Neural progenitor cell (in vitro differentiated cells): Measurements from ENCODE around the gene NOLC1.

Experiments used
- CTCF ChIP-seq: fragments of 200-600 bp; sonication (generic); IDR thresholded peaks from 2 replicates; pipeline ENCODE4 v1.5.1; 2017; ENCODE audit warnings: antibody characterized with exemption, mild to moderate bottlenecking
- EZH2 ChIP-seq: fragments of 200-600 bp; sonication (generic); IDR thresholded peaks from 2 replicates; pipeline ENCODE4 v1.6.1; 2017; ENCODE audit warnings: antibody characterized with exemption, mild to moderate bottlenecking, moderate library complexity
- EZH2phosphoT487 ChIP-seq: fragments of 200-600 bp; sonication (generic); IDR thresholded peaks from 2 replicates; pipeline ENCODE4 v1.6.1; 2017; ENCODE audit warnings: antibody characterized with exemption

- no peak for TF ChIP-seq CTCF
- TF ChIP-seq EZH2: no peak
- no peak for TF ChIP-seq EZH2phosphoT487
Observed at GRCh38 chr10:102131286-102132170, 20.7 kb upstream of the NOLC1 start.
